Neural progenitor cell (in vitro differentiated cells): ENCODE data around the gene PPP2R2C. TPM values are rescaled to one million over a fixed set of nuclear protein-coding genes. Genes with fewer than 3 reads are reported as not detected.

ENCODE experiments used
- DNase-seq: peaks from one replicate; pipeline ENCODE4 v3.0.0-alpha.2; 2016; ENCODE audit warnings: low spot score
- H2AFZ ChIP-seq: fragments of 200-600 bp; sonication (generic); replicated peaks from 2 replicates; pipeline ENCODE4 v1.6.1; 2016; ENCODE audit warnings: antibody characterized with exemption
- H3F3A ChIP-seq: fragments of 200-600 bp; sonication (generic); 2 replicates; pipeline ENCODE4 v1.6.1; 2016; ENCODE audit warnings: antibody characterized with exemption, low read depth
- H3K27ac ChIP-seq: fragments of 200-600 bp; sonication (generic); 2 replicates; pipeline ENCODE4 v1.5.1; 2016; ENCODE audit warnings: mild to moderate bottlenecking
- H3K27me3 ChIP-seq: fragments of 200-600 bp; sonication (generic); 2 replicates; pipeline ENCODE4 v1.6.1; 2016; ENCODE audit warnings: mild to moderate bottlenecking, moderate library complexity
- H3K36me3 ChIP-seq: fragments of 200-600 bp; sonication (generic); 2 replicates; pipeline ENCODE4 v1.5.1; 2016
- H3K4me1 ChIP-seq: fragments of 200-600 bp; sonication (generic); 2 replicates; pipeline ENCODE4 v1.6.1; 2016; ENCODE audit warnings: mixed run types
- H3K4me2 ChIP-seq: fragments of 200-600 bp; sonication (generic); 2 replicates; pipeline ENCODE4 v1.6.1; 2016
- H3K4me3 ChIP-seq: fragments of 200-600 bp; sonication (generic); 2 replicates; pipeline ENCODE4 v1.5.1; 2016
- H3K79me2 ChIP-seq: fragments of 200-600 bp; sonication (generic); 2 replicates; pipeline ENCODE4 v1.6.1; 2016; ENCODE audit warnings: low read depth
- H3K9ac ChIP-seq: fragments of 200-600 bp; sonication (generic); 2 replicates; pipeline ENCODE4 v1.6.1; 2016
- H3K9me3 ChIP-seq: fragments of 200-600 bp; sonication (generic); 2 replicates; pipeline ENCODE4 v1.5.1; 2016; ENCODE audit warnings: low read depth
- H4K20me1 ChIP-seq: fragments of 200-600 bp; sonication (generic); 2 replicates; pipeline ENCODE4 v1.6.1; 2016; ENCODE audit warnings: low read depth
- H3K27ac Mint-ChIP-seq: 3 replicates; pipeline ENCODE4 v1.8.0; 2021; ENCODE audit warnings: mixed read lengths
- H3K27me3 Mint-ChIP-seq: 2 replicates; pipeline ENCODE4 v1.8.0; 2022; ENCODE audit warnings: low read depth, mild to moderate bottlenecking, inconsistent platforms, moderate library complexity, mixed read lengths; ENCODE audit not compliant: insufficient read depth
- H3K36me3 Mint-ChIP-seq: 3 replicates; pipeline ENCODE4 v1.8.0; 2021; ENCODE audit warnings: mixed read lengths
- H3K4me1 Mint-ChIP-seq: 3 replicates; pipeline ENCODE4 v1.8.0; 2021; ENCODE audit warnings: mixed read lengths
- H3K4me3 Mint-ChIP-seq: 3 replicates; pipeline ENCODE4 v1.8.0; 2021; ENCODE audit warnings: mild to moderate bottlenecking, moderate library complexity, mixed read lengths
- H3K9me3 Mint-ChIP-seq: 3 replicates; pipeline ENCODE4 v1.8.0; 2020; ENCODE audit warnings: mixed read lengths
- CTCF ChIP-seq: fragments of 200-600 bp; sonication (generic); IDR thresholded peaks from 2 replicates; pipeline ENCODE4 v1.5.1; 2017; ENCODE audit warnings: antibody characterized with exemption, mild to moderate bottlenecking
- EZH2 ChIP-seq: fragments of 200-600 bp; sonication (generic); IDR thresholded peaks from 2 replicates; pipeline ENCODE4 v1.6.1; 2017; ENCODE audit warnings: antibody characterized with exemption, mild to moderate bottlenecking, moderate library complexity
- EZH2phosphoT487 ChIP-seq: fragments of 200-600 bp; sonication (generic); IDR thresholded peaks from 2 replicates; pipeline ENCODE4 v1.6.1; 2017; ENCODE audit warnings: antibody characterized with exemption
- total RNA-seq: library from RNA; depleted of rRNA; stranded (reverse); fragments of >200 nt; gene quantifications from 2 replicates; pipeline ENCODE4 v1.2.3, GENCODE V29; 2015; ENCODE audit warnings: low replicate concordance

PPP2R2C gene
- total RNA-seq, 1 donor from 2014 or later, result 3.5 TPM

GRCh38 chr4:6427439-6428090 lies 44.8 kb downstream of the PPP2R2C start:
- no peak overlapping the region for H3K9ac ChIP-seq
- H3K27me3 ChIP-seq, result no peaks in the 10 kb centered on the region
- H3F3A ChIP-seq, result no peaks in the 10 kb centered on the region
- DNase-seq, result peak; percentile 59
- H3K4me2 ChIP-seq, result no peak overlapping the region
- H3K4me3 ChIP-seq, result no peak overlapping the region
- H3K9me3 ChIP-seq, result no peaks in the 10 kb centered on the region
- Mint-ChIP-seq H3K4me3 (no peak overlapping the region), H3K27me3 (peaks cover 12% of the 10 kb centered on the region), H3K36me3 (no peaks in the 10 kb centered on the region), H3K9me3 (peaks cover 2% of the 10 kb centered on the region), H3K27ac (no peak overlapping the region), H3K4me1 (no peaks in the 10 kb centered on the region)
- H3K79me2 ChIP-seq, result no peaks in the 10 kb centered on the region
- no peaks in the 10 kb centered on the region for H3K36me3 ChIP-seq
- H4K20me1 ChIP-seq, result no peaks in the 10 kb centered on the region
- H3K27ac ChIP-seq, result no peak overlapping the region
- TF ChIP-seq EZH2, result no peak
- TF ChIP-seq CTCF, result peak; percentile 54
- H2AFZ ChIP-seq, result no peak overlapping the region
- H3K4me1 ChIP-seq, result no peaks in the 10 kb centered on the region

- Histone ChIP-seq H3K4me2 (no peak overlapping the region), H3K36me3 (no peaks in the 10 kb centered on the region), H3K9ac (no peak overlapping the region), H3K27me3 (no peaks in the 10 kb centered on the region), H2AFZ (no peak overlapping the region), H3K4me1 (no peaks in the 10 kb centered on the region), H3K9me3 (no peaks in the 10 kb centered on the region), H4K20me1 (no peaks in the 10 kb centered on the region), H3K27ac (no peak overlapping the region), H3K4me3 (no peak overlapping the region), H3F3A (no peaks in the 10 kb centered on the region), H3K79me2 (no peaks in the 10 kb centered on the region)
- Mint-ChIP-seq H3K27ac (no peak overlapping the region), H3K9me3 (no peaks in the 10 kb centered on the region), H3K36me3 (no peaks in the 10 kb centered on the region), H3K4me1 (no peaks in the 10 kb centered on the region), H3K4me3 (no peak overlapping the region), H3K27me3 (peaks cover 12% of the 10 kb centered on the region)
- no peak for DNase-seq
- no peak for TF ChIP-seq EZH2phosphoT487
These were observed 45.6 kb downstream of the PPP2R2C start for GRCh38 chr4:6426571-6427438.

- H3K27ac ChIP-seq, result no peak overlapping the region
These were observed 46.5 kb downstream of the PPP2R2C start for GRCh38 chr4:6425911-6426310.

More at GRCh38 chr4:6425911-6426310, 46.5 kb downstream of the PPP2R2C start:
- Histone ChIP-seq H3K9me3 (no peaks in the 10 kb centered on the region), H3K79me2 (no peaks in the 10 kb centered on the region), H3F3A (no peaks in the 10 kb centered on the region), H2AFZ (no peak overlapping the region), H3K36me3 (no peaks in the 10 kb centered on the region), H3K4me3 (no peak overlapping the region), H3K27me3 (no peaks in the 10 kb centered on the region), H3K4me1 (no peaks in the 10 kb centered on the region), H3K4me2 (no peak overlapping the region), H3K9ac (no peak overlapping the region), H4K20me1 (no peaks in the 10 kb centered on the region)
- Mint-ChIP-seq H3K27me3 (peaks cover 12% of the 10 kb centered on the region), H3K4me1 (no peaks in the 10 kb centered on the region), H3K36me3 (no peaks in the 10 kb centered on the region), H3K4me3 (no peak overlapping the region), H3K9me3 (no peaks in the 10 kb centered on the region), H3K27ac (no peak overlapping the region)
- no peak for DNase-seq
- TF ChIP-seq EZH2 (no peak), EZH2phosphoT487 (no peak), CTCF (no peak)
